HS-27A (cell line): Measurements from ENCODE around the gene KLHDC8A.

Experiments
- DNase-seq: peaks from one replicate; pipeline ENCODE4 v3.0.0-alpha.2; 2012; ENCODE audit warnings: low read depth, missing footprints

Gene KLHDC8A

DNA sequence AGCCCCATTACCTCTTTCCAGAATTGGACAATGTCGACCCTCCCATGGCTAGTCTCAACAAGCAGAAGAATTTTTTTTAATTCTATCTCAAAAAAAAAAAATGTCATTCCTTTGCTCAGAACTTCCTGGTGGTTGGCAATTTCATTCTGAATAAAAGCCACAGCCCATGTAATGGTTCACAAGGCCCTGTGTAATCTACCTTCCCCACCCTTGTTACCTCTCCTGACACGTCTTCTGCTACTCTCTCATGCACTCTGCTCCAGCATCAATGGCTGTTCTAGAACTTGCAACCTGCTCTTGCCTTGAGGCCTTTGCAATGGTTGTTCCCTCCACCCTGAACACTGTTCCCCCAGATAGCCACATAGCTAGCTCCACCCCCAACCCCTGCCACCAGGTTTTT is 60.6 kb downstream of the KLHDC8A start:
- no peak for DNase-seq

- DNase-seq = no peak
These were observed 61.8 kb downstream of the KLHDC8A start for GRCh38 chr1:205294934-205295333.

DNA sequence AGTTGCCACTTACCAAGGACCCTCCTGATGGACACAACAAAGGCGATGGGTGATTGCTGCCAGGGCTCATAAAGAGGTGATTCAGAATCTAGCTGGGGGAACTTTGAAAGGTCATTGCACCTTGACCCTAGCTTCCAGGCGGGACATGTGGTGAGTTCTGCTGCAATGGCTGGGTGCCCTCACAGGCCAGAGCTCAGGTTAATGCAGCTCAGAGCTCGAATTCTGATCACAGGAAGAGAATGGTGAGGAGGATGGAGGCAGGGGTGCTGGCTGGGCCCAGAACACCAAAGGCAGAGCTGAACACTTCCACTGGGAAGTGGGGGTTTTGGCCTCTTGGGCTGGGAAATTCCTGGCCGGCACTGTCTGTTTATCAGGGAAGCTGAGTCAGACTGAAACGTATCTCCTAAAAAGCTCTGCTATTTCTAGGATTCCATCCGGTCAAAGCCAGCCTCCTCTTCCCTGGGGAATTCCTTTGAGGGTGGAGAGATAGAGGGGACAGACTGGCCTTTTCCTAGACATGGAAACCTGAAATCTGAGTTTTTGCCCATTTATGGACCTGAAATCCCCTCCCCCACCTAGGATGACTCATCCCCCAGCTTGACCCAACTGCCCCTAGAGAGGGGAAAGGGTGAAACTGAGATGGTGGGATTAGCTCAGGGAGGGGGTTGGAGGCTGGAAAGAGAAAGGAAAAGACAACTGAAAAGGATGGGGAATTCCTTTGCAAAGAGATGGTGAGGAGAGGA is 62.4 kb downstream of the KLHDC8A start:
- peak; percentile 93 for DNase-seq

DNA sequence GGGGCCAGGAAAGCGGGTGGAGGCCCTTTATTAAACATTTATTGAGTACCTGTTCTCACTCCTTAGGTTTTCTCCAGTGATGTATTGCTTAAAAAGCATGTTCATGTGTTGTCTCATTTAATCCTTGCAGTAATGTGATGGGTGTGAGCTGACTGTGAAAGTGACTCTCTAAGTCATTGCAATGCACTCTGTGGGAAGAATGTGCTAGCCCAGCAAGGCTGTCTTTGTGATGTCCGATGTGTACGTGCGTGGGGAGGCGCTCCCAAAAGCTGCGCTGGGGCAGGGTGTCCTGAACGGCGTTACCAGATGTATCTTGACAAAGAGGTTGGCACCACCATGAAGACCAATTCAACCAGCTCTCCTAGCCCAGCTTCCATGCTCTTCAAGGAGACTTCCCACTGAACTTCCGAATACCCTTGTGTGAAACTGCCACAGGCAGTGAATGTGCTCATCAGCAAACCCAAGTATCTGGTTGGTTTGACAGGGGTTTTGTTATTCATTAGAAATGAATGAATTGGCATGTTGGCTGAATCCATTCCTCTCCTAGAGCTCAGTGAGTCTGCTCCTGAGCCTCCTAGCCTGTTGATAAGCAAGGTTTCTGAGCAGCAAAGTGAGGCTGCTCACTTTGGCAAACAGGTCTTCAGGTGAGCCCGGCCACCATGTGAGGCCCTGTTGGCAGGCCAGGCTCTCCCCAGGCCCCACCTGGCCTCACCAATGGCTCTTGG is 63.2 kb downstream of the KLHDC8A start:
- no peak for DNase-seq

DNA sequence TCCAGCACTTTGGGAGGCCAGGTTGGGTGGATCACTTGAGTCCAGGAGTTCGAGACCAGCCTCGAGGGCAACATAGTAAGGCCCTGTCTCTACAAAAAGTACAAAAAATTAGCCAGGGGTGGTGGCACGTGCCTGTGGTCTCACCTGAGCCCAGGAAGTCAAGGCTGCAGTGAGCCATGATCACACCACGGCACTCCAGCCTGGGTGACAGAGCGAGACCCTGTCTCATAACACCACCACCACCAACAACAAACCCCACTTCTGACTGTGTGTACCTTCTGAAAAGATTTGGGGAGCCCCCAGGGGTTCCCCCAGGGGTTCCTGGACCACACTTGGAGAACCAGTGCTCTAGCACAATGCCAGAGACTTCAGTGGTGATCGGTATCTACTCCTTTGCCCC is 65.1 kb downstream of the KLHDC8A start:
- DNase-seq = no peak

GRCh38 chr1:205287767-205288559 is 68.8 kb downstream of the KLHDC8A start:
- no peak for DNase-seq

DNA sequence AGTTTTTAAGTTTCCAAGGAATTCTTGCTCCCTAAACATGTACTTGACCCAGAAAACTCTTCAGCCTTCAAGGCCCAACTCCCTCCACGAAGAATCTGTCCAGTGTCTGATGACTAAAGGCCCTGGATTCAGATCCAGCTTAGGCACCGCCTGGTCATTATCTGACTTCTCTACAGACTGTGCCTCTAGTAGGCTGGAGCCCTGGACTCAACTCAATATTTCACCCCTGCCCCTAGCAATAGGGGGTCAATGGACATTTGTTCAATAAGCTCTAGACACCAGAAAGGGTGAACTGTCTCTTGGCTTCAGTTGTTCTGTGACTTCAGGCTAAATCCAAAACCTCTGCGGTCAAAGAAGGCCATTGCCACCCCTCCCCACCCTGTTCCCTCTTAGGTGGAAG is 69.6 kb downstream of the KLHDC8A start:
- DNase-seq = no peak

- no peak for DNase-seq
These were observed 70.3 kb downstream of the KLHDC8A start for GRCh38 chr1:205286335-205286950.
